ENCODE measurements around the gene SAP25.

The SAP25 gene

GRCh38 chr7:100573691-100574361 is at the start of gene SAP25:
TSS of gene SAP25 (minus strand) at chr7:100573900. CDS start at chr7:100573742, 158 bp downstream.
- DNase-seq, result no peak

DNA sequence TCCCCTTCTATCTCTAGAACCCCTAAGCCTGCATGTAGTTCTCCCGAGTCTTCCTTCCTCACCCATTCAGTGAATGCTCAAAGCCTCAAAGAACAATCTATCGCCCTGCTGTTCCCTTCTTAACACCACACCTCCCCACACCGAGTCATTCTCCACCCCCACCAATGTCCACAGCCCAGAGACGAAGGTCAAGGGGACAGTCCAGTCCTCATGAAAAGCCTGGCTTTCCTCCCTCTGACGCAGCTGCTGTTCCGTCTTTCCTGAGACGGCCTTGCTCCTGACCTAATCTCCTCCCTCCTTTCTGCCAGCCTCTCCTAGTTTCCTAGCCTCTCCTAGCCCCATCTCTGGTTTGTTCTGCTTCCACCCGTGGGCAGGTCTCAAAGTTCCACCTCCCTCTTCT is 47.9 kb upstream of the SAP25 start:
- no peak for DNase-seq

DNA sequence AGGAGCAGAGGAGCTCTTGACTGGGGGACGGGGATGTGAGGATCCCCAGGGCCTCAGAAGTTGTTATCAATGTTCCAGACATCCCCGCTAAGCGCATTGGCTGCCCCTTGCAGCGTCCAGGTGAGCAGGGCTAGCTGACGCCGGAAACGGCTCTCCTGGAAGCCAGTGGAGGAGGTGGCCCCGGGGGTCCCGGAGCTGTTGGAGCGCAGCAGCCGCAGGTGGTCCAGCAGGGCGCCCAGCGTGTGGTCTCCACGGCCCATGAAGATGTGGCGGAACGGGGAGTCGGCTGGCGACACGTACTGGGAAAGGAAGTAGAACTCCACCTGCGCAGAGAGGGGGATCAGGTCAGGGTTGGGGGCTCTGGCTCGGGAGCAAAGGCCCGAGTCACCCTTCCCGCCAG is 47.1 kb upstream of the SAP25 start:
- no peak for DNase-seq

- no peak for DNase-seq
These were observed 46.5 kb upstream of the SAP25 start for GRCh38 chr7:100620239-100620638.

GRCh38 chr7:100614308-100614861 is 40.7 kb upstream of the SAP25 start:
- no peak for DNase-seq

DNA sequence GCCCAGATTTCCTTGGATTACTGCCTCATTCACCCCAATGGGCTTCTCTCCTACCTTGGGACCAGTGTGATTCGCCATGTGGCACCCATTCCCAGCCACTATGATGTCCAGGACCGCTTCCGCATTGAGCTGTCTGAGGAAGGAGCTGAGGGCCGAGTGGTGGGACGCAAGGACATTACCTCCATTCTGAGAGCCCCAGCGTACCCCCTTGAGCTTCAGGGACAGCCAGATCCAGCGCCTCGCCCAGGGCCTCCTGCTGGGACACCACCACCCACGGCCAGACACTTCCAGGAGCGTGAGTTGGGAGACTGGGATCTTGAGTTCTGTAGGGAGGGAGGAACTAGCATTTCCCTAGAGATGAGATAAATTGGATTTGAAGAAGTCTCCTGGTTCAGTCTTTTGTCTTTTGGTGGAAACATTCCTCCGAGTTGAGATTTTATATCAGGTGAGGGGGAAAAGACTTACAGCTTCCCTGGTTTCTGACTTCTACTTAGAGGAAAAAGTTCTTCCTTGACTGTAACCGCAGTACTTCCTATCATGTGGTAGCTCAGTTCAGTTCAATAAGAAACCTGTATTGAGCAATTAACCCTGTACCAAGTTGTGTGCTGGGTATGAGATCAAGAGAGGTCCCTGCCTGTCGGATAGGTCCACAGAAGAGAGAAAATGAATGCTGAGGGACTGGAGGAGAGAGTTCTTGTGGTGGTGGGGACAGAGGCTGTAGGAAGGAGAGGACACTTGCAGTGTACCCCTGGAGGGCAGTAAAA is 39.9 kb upstream of the SAP25 start:
- DNase-seq, result no peak

DNA sequence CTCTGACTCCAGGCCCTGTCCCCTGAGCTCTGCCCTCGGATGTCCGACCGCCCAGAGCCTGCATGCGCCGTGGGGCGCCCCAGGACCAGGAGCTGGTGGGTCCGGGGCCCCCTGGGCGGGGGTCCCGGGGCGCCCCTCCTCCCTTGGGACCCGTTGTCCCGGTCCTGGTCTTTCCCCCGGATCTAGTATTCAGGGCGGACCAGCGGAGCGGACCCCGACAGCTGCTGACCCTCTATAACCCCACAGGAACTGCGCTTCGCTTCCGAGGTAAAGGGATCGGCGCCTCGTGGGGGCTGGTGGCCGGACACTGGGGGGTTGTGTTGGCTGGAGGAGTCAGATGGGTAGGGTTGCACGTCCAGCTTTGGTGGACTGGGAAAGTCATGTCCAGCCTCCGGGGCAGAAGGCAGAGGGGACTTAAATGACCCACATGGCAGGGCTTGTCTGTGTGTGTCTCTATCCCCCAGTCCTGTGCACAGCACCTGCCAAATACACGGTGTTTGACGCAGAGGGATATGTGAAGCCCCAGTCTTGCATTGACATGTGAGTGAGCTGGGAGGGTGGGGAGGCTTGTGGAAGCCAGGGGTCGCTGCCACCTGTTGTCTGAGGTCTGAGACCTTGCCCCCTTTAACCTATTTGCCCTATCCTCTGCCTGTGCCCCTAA is 39.2 kb upstream of the SAP25 start:
- peak; percentile 7 for DNase-seq

GRCh38 chr7:100611983-100612729 is 38.5 kb upstream of the SAP25 start, which contains the start of gene MOSPD3:
TSS of gene MOSPD3 (plus strand) at chr7:100612540. CDS start at chr7:100612792, 252 bp downstream.
- peak; percentile 98 for DNase-seq

- DNase-seq, result no peak
These were observed 36.3 kb upstream of the SAP25 start for GRCh38 chr7:100609958-100610357.

DNA sequence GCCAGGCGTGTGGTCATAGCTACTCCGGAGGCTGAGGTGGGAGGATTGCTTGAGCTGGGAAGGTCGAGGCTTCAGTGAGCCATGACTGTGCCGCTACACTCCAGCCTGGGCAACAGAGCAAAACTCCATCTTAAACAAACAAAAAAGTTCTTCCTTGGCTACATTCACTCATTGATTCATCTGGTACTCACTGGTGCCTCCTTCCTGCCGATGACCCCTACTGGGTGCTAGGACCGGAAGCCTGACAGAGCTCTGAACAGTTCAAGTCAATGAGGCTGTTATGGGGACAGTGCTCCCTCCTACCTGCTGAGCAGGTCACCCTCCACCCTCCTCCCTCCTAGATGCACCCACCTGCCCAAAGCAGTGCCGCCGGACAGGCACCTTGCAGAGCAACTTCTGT is 33.4 kb upstream of the SAP25 start:
- no peak for DNase-seq

- DNase-seq, result no peak
These were observed 32.6 kb upstream of the SAP25 start for GRCh38 chr7:100606313-100606712.

- peak; percentile 27 for DNase-seq
These were observed 31.5 kb upstream of the SAP25 start for GRCh38 chr7:100604976-100605911.

- peak; percentile 67 for DNase-seq
These were observed 30.6 kb upstream of the SAP25 start for GRCh38 chr7:100604028-100604975.

GRCh38 chr7:100603726-100604027 is 30.0 kb upstream of the SAP25 start:
- DNase-seq, result no peak

DNA sequence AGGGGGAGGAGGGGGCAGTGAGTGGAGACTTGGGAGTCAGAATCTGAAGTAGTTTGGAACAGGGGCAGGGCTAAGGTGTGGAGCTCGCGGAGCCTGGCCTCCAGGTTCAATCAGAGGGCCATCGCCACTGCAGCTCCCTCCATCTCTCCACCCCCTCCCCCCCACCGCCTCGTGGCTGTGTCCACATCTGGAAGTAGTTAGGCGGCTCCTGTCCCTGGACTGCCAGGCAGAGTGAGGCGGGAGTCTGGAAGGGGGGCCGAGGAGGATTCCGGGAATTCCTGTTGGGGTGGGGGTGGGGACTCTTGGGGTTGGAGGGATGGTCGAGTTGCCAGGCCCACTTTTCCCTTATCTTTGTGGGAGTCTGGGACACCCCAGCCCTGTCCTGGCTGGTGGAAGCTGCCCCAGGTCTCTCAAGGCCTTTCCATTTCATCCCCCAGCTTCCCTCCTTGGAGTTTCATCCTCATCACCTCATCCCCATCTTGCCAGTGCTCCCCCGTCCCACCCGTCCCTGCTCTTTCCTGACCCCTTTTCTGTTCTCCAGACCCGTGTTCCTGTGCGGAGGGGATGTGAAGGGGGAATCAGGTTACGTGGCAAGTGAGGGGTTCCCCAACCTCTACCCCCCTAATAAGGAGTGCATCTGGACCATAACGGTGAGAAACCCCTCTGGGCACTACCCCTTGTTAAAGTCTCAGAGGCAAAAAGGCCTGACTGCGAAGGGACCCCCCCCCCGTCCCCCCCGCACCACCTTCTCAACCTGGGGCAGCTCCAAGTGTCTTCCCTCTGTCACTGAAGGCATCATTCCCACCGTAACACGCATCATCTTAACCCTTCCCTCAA is 29.4 kb upstream of the SAP25 start:
- DNase-seq, result no peak

- DNase-seq, result no peak
These were observed 27.0 kb upstream of the SAP25 start for GRCh38 chr7:100600730-100601038.

DNA sequence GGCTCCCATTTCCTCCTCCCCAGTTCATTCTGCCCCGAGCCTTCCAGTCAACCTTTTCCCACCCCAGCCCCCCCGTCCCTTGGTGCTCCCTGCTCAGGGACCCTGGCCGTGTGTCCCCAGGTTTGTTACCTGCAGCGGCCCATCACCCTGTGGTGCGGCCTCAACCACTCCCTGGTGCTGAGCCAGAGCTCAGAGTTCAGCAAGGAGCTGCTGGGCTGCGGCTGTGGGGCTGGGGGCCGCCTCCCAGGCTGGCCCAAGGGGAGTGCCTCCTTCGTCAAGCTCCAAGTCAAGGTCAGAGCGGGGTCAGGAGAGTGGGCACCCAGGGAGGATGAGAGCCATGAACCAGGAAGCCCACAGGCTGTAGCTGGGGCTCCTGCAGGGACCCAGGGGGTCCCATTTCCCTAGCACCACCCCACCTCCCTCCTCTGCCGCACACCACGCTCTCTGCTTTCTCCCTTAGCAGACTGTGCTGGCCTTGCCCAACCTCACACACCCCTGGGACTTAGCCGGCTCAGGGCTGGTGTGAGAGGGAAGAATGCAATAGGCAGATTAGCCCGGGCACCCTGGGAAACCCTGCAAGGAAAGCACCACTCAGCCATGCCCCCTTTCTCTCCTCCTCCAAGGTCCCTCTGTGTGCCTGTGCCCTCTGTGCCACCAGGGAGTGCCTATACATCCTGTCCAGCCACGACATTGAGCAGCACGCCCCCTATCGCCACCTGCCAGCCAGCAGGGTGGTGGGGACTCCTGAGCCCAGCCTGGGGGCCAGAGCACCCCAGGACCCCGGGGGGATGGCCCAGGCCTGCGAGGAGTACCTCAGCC is 26.4 kb upstream of the SAP25 start:
- no peak for DNase-seq

DNA sequence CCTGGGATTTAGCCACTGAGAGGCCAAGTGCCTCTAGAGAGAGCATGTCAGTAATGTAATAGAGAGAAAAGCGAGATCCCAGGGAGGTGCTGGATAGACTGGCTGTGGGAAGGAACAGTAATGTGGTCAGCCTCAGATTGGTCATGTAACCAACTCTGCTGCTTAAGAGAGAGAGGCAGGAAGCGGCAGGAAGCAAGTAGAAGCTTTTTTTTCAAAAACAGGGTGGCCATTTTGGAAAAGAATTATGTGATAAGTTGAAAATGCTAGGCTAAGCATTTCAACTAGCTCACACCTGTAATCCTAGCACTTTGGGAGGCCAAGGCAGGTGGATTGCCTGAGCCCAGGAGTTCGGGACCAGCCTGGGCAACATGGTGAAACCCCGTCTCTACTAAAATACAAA is 24.7 kb upstream of the SAP25 start:
- DNase-seq, result no peak

DNA sequence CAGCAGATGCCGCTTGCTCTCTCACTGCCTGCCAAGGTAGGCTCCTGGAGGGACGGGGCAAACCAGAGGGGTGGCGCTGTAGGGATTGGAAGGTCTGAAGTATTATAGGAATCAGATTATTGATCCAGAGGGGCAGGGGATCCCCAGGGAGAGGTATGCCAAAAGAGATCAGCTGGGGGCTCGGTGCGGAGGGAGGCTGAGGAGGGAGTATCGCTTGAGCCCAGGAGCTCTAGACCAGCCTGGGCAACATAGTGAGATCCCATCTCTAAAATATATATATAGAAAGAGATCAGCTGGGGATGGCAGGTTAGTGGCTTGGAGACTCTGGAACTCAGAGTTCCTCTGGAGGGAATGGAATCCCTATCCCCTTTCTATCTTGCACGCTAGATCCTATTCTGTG is 21.5 kb upstream of the SAP25 start:
- no peak for DNase-seq
